ENCODE data around the gene LRRK1.

The LRRK1 gene

DNA sequence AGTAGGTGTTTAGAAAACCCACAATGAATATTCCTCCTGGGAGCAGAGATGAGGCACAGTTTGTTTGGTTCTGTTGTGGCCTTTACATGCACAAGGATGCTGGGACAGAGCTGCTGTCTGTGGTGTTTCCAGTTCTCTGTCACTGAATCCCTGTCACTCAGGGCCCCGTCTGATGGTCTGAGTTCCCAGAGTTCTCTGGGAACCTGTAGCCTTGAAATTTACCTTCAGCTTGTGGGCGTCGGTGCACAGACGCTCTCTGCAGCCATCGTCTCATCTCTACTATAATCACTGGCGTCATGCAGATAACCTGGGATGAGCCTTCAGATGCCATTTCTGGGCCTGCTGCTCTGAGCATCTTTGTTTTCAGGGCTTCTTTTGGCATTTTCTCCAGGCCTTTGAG, 81.9 kb downstream of the LRRK1 start:
- Histone ChIP-seq H3K9me3 (ENCODE audit: control insufficient read depth, low read length) (peaks cover 12% of the 10 kb centered on the region), H3K4me2 (ENCODE audit: low read length, poor library complexity, severe bottlenecking) (no peak overlapping the region), H3K27me3 (ENCODE audit: control insufficient read depth in 1 of 2, insufficient read depth in 1 of 2, low read length in 2 of 2) (peaks cover 0 to 30% of the 10 kb centered on the region in 2 experiments), H2AK5ac (ENCODE audit: low read length, severe bottlenecking) (no peak overlapping the region), H4K8ac (ENCODE audit: low read length) (no peak overlapping the region), H3K4me1 (ENCODE audit: control insufficient read depth, insufficient read depth, low read depth, low read length) (no peaks in the 10 kb centered on the region), H2BK5ac (ENCODE audit: low read depth, low read length, poor library complexity, severe bottlenecking) (no peak overlapping the region), H3K79me1 (replicated peaks; ENCODE audit: low read length, poor library complexity, severe bottlenecking) (no peaks in the 10 kb centered on the region), H3K4ac (ENCODE audit: low read depth in 1 of 2, low read length in 2 of 2) (no peak overlapping the region), H3K36me3 (ENCODE audit: control insufficient read depth in 1 of 2, insufficient read depth in 2 of 2, low read depth in 1 of 2, low read length in 2 of 2) (peaks cover 0 to 34% of the 10 kb centered on the region in 2 experiments), H4K91ac (ENCODE audit: low read length) (no peak overlapping the region), H2BK15ac (ENCODE audit: low read depth, poor library complexity, severe bottlenecking) (no peak overlapping the region), H3K14ac (ENCODE audit: low read length in 2 of 2) (no peak overlapping the region), H3K27ac (ENCODE audit: low read length, poor library complexity, severe bottlenecking) (no peak overlapping the region), H3K4me3 (ENCODE audit: insufficient read depth in 1 of 2, low read depth in 1 of 2, low read length in 2 of 2) (no peak overlapping the region), H3K9ac (ENCODE audit: low read length) (no peak overlapping the region), H2BK120ac (ENCODE audit: low read depth, low read length) (no peak overlapping the region), H3K23ac (ENCODE audit: low read length in 2 of 2) (no peak overlapping the region), H2AFZ (ENCODE audit: low read depth, low read length) (no peak overlapping the region), H3K18ac (ENCODE audit: low read depth in 1 of 2, low read length in 2 of 2) (no peak overlapping the region), H2BK12ac (ENCODE audit: low read length in 2 of 2) (no peak overlapping the region)
- 89% methylated on average over 6 of the region's 6 CpGs for WGBS
- DNase-seq: no peak

DNA sequence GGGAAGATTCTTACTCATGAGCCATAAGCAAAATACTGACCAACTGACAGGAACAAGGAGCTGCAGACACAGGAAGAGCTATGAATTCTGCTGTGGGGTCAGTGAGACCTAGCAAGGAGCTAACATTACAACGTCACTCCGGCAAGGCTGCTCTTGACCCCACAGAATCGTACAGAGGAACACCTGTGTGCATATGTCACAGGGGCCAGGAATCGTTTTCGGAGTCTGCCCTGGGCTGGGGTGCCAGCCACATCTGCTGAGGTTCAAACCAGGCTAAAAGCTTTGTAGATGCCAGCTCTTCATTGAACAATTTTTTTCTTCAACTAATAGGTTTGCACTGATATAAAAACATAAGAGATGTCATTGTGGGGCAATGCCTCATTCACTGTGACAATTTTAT, 82.6 kb downstream of the LRRK1 start:
- no peak overlapping the region for H3K9ac ChIP-seq (ENCODE audit: low read length)
- peaks cover 0 to 28% of the 10 kb centered on the region in 2 experiments for H3K36me3 ChIP-seq (ENCODE audit: control insufficient read depth in 1 of 2, insufficient read depth in 2 of 2, low read depth in 1 of 2, low read length in 2 of 2)
- peaks cover 0 to 26% of the 10 kb centered on the region in 2 experiments for H3K27me3 ChIP-seq (ENCODE audit: control insufficient read depth in 1 of 2, insufficient read depth in 1 of 2, low read length in 2 of 2)
- H2BK120ac ChIP-seq (ENCODE audit: low read depth, low read length): no peak overlapping the region
- no peak overlapping the region for H3K27ac ChIP-seq (ENCODE audit: low read length, poor library complexity, severe bottlenecking)
- H3K9me3 ChIP-seq (ENCODE audit: control insufficient read depth, low read length): peaks cover 12% of the 10 kb centered on the region
- H4K8ac ChIP-seq (ENCODE audit: low read length): no peak overlapping the region
- H3K4me3 ChIP-seq (ENCODE audit: insufficient read depth in 1 of 2, low read depth in 1 of 2, low read length in 2 of 2): no peak overlapping the region
- no peak overlapping the region for H2BK5ac ChIP-seq (ENCODE audit: low read depth, low read length, poor library complexity, severe bottlenecking)
- no peak overlapping the region for H3K18ac ChIP-seq (ENCODE audit: low read depth in 1 of 2, low read length in 2 of 2)
- no peak overlapping the region for H3K14ac ChIP-seq (ENCODE audit: low read length in 2 of 2)
- H3K23ac ChIP-seq (ENCODE audit: low read length in 2 of 2): no peak overlapping the region
- H3K4me1 ChIP-seq (ENCODE audit: control insufficient read depth, insufficient read depth, low read depth, low read length): no peaks in the 10 kb centered on the region
- no peak overlapping the region for H3K4ac ChIP-seq (ENCODE audit: low read depth in 1 of 2, low read length in 2 of 2)
- no peak overlapping the region for H2BK12ac ChIP-seq (ENCODE audit: low read length in 2 of 2)
- no peak overlapping the region for H2AK5ac ChIP-seq (ENCODE audit: low read length, severe bottlenecking)
- no peak overlapping the region for H2AFZ ChIP-seq (ENCODE audit: low read depth, low read length)
- no peaks in the 10 kb centered on the region for H3K79me1 ChIP-seq (replicated peaks; ENCODE audit: low read length, poor library complexity, severe bottlenecking)
- 88% methylated on average over 5 of the region's 5 CpGs for WGBS
- no peak for DNase-seq
- no peak overlapping the region for H2BK15ac ChIP-seq (ENCODE audit: low read depth, poor library complexity, severe bottlenecking)
- H3K4me2 ChIP-seq (ENCODE audit: low read length, poor library complexity, severe bottlenecking): no peak overlapping the region
- no peak overlapping the region for H4K91ac ChIP-seq (ENCODE audit: low read length)

DNA sequence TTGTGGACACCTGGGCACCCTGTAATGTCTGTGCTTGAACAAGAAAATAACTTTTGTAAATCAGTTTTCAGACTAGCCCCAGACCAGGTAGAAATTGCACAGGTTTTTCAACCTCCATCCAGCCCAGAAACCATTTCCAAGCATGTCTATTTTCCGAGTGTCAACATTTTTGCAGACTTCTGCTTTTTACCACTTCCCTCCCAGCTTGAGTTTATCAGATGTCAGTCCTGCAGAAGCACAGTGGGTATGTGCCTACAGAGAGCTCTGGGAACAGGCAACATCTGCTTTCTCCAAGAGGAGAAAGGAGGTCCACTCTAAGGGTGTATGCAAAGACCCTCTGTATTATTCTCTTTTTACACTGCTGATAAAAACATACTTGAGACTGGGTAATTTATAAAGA, 83.9 kb downstream of the LRRK1 start:
- H2AFZ ChIP-seq (ENCODE audit: low read depth, low read length): no peak overlapping the region
- H2BK12ac ChIP-seq (ENCODE audit: low read length in 2 of 2): no peak overlapping the region
- H3K9me3 ChIP-seq (ENCODE audit: control insufficient read depth, low read length): peaks cover 12% of the 10 kb centered on the region
- H4K8ac ChIP-seq (ENCODE audit: low read length): no peak overlapping the region
- H3K36me3 ChIP-seq (ENCODE audit: control insufficient read depth in 1 of 2, insufficient read depth in 2 of 2, low read depth in 1 of 2, low read length in 2 of 2): peaks cover 0 to 28% of the 10 kb centered on the region in 2 experiments
- H3K27me3 ChIP-seq (ENCODE audit: control insufficient read depth in 1 of 2, insufficient read depth in 1 of 2, low read length in 2 of 2): peaks cover 0 to 24% of the 10 kb centered on the region in 2 experiments
- no peak overlapping the region for H2AK5ac ChIP-seq (ENCODE audit: low read length, severe bottlenecking)
- H3K79me1 ChIP-seq (replicated peaks; ENCODE audit: low read length, poor library complexity, severe bottlenecking): no peaks in the 10 kb centered on the region
- H2BK15ac ChIP-seq (ENCODE audit: low read depth, poor library complexity, severe bottlenecking): no peak overlapping the region
- H3K27ac ChIP-seq (ENCODE audit: low read length, poor library complexity, severe bottlenecking): no peak overlapping the region
- H3K14ac ChIP-seq (ENCODE audit: low read length in 2 of 2): no peak overlapping the region
- DNase-seq: no peak
- no peak overlapping the region for H3K18ac ChIP-seq (ENCODE audit: low read depth in 1 of 2, low read length in 2 of 2)
- 76% methylated on average over 1 of the region's 1 CpG for WGBS
- no peak overlapping the region for H3K9ac ChIP-seq (ENCODE audit: low read length)
- no peak overlapping the region for H2BK5ac ChIP-seq (ENCODE audit: low read depth, low read length, poor library complexity, severe bottlenecking)
- H3K4ac ChIP-seq (ENCODE audit: low read depth in 1 of 2, low read length in 2 of 2): no peak overlapping the region
- no peak overlapping the region for H3K4me3 ChIP-seq (ENCODE audit: insufficient read depth in 1 of 2, low read depth in 1 of 2, low read length in 2 of 2)
- no peak overlapping the region for H3K4me2 ChIP-seq (ENCODE audit: low read length, poor library complexity, severe bottlenecking)
- H3K23ac ChIP-seq (ENCODE audit: low read length in 2 of 2): no peak overlapping the region
- no peak overlapping the region for H4K91ac ChIP-seq (ENCODE audit: low read length)
- peaks cover 3% of the 10 kb centered on the region for H3K4me1 ChIP-seq (ENCODE audit: control insufficient read depth, insufficient read depth, low read depth, low read length)
- no peak overlapping the region for H2BK120ac ChIP-seq (ENCODE audit: low read depth, low read length)

DNA sequence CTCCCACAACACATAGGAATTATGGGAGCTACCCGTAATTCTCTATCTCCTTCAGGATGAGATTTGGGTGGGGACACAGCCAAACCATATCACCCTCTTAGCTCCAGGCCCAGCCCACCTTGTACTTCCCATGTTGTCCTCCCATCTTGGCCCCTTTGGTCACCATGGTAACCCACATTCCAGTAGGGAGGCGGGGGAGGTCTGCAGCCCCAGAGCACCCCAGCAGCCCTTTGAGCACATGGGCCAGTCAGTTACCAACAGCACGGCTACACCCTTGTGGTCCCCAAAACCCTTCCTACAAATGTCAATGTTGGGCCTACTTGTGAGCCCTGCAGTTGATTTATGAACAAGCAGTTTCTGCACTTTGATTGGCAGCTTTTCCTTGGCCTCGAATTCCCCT, 84.5 kb downstream of the LRRK1 start:
- Histone ChIP-seq H3K4me2 (ENCODE audit: low read length, poor library complexity, severe bottlenecking) (no peak overlapping the region), H3K4me1 (ENCODE audit: control insufficient read depth, insufficient read depth, low read depth, low read length) (peaks cover 6% of the 10 kb centered on the region), H3K27me3 (ENCODE audit: control insufficient read depth in 1 of 2, insufficient read depth in 1 of 2, low read length in 2 of 2) (peaks cover 0 to 21% of the 10 kb centered on the region in 2 experiments), H2AK5ac (ENCODE audit: low read length, severe bottlenecking) (no peak overlapping the region), H3K4ac (ENCODE audit: low read depth in 1 of 2, low read length in 2 of 2) (no peak overlapping the region), H4K91ac (ENCODE audit: low read length) (no peak overlapping the region), H2AFZ (ENCODE audit: low read depth, low read length) (no peak overlapping the region), H2BK15ac (ENCODE audit: low read depth, poor library complexity, severe bottlenecking) (no peak overlapping the region), H3K79me1 (replicated peaks; ENCODE audit: low read length, poor library complexity, severe bottlenecking) (no peaks in the 10 kb centered on the region), H3K4me3 (ENCODE audit: insufficient read depth in 1 of 2, low read depth in 1 of 2, low read length in 2 of 2) (no peak overlapping the region), H3K9ac (ENCODE audit: low read length) (no peak overlapping the region), H3K36me3 (ENCODE audit: control insufficient read depth in 1 of 2, insufficient read depth in 2 of 2, low read depth in 1 of 2, low read length in 2 of 2) (peaks cover 0 to 29% of the 10 kb centered on the region in 2 experiments), H3K9me3 (ENCODE audit: control insufficient read depth, low read length) (peaks cover 12% of the 10 kb centered on the region), H3K23ac (ENCODE audit: low read length in 2 of 2) (no peak overlapping the region), H2BK5ac (ENCODE audit: low read depth, low read length, poor library complexity, severe bottlenecking) (no peak overlapping the region), H4K8ac (ENCODE audit: low read length) (no peak overlapping the region), H3K14ac (ENCODE audit: low read length in 2 of 2) (no peak overlapping the region), H3K27ac (ENCODE audit: low read length, poor library complexity, severe bottlenecking) (no peak overlapping the region), H2BK120ac (ENCODE audit: low read depth, low read length) (no peak overlapping the region), H3K18ac (ENCODE audit: low read depth in 1 of 2, low read length in 2 of 2) (no peak overlapping the region), H2BK12ac (ENCODE audit: low read length in 2 of 2) (no peak overlapping the region)
- 84% methylated on average over 4 of the region's 4 CpGs for WGBS
- no peak for DNase-seq
